NOMO-1 treated with DMSO at 0.1 percent for 48 hours (cell line): Measurements from ENCODE around the gene CCDC177.

Experiments
- DNase-seq: peaks from one replicate; lab custom pipeline; 2025; ENCODE audit not compliant: unreplicated experiment; lab: John Stamatoyannopoulos, UW

Gene CCDC177

DNA sequence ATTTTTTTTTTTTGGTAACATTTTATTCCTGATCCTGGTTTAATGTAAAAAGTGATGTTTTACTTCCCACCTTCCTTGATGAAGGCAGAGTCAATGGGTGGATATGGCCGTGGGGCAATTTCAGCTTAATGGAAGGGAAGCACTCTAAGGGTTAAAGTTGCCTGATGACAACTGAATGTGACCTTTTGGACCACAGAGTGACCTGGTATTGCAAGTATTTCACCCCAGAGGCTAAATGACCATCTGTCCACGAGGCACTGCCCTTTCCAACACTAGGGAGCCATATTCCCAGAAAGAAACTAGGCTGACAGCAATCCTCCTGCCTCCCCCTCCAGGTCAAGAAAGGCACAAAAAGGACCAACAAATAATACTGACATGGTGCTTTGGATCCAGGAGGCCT, 4.8 kb downstream of the CCDC177 start:
- no peak for DNase-seq

DNA sequence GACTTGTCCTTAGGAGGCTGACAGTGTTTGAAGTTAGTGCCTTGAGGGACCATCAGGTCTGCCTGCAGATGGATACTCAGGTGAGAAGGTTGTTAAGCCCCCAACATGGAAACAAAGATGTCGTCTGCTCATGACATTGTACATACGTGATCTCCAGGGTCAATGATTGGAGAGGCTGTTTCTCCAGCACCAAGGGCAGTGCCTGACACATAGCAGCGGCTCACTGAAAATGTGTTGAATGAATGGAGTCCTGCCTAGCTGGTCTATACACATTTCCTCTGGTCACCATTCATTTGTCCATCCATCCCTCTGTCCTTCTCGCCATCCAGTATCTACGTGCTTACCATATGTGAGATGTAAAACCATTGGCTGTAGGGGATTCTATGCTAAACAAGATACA, 7.1 kb downstream of the CCDC177 start:
- no peak for DNase-seq

GRCh38 chr14:69561893-69562292, 12.8 kb downstream of the CCDC177 start:
- DNase-seq: no peak

- no peak for DNase-seq
Measured at GRCh38 chr14:69560826-69561225, 13.8 kb downstream of the CCDC177 start.

DNA sequence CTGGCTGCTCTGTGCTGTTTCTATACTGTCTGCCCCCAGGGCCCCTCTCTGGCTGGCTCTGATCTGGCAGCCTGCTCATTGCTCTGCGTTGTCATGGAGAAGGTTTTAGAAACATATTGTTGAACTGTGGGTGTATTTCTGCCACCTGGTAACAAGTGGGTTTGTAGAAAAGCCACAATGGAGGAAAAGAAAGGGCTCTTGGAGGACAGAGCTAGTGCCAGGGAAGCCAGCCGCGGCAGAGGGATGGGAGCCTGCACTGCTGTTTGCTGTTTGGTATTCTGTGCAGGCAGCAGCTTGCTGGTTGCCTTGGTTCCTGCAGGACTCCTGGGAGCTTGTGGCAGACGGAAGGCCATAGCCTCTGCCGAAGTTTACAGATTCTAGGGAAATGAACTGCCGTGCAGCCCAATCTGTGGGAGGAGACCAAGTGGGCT, 15.1 kb downstream of the CCDC177 start:
- no peak for DNase-seq

DNA sequence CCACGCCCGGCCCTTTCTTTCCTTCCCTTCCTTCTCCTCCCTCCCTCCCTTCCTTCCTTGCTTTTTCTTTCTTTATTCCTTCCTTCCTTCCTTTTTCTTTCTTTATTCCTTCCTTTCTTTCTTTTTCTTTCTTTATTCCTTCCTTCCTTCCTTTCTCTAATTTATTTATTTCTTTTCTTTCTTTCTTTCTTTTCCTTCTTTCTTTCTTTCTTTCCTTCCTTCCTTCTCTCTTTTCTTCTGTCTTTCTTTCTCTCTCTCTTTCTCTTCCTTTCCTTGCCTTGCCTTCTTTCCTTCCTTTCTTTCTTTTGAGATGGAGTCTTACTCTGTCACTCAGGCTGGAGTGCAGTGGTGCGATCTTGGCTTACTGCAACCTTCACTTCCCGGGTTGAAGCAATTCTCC, 15.9 kb downstream of the CCDC177 start:
- DNase-seq: no peak

GRCh38 chr14:69554500-69554899, 20.2 kb downstream of the CCDC177 start:
- no peak for DNase-seq

DNA sequence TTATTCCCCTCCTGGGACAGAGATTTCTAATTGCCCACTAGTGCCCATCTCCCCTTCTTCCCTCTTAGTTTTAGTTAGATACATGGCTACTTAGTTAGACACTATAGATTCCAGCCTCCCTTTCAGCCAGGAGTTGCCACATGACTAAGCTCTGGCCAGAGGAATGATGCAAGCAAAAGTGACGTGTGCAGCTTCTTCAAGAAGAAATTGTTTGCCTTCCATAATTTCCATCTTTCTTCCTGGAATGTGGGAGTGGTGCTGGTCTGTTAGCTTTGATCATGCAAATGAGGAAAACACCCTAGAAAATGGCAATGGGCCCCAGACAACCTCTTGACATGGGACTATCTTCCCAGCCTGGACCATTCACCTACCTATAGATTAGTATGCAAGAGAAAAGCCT, 21.4 kb downstream of the CCDC177 start:
- peak; percentile 21 for DNase-seq

DNA sequence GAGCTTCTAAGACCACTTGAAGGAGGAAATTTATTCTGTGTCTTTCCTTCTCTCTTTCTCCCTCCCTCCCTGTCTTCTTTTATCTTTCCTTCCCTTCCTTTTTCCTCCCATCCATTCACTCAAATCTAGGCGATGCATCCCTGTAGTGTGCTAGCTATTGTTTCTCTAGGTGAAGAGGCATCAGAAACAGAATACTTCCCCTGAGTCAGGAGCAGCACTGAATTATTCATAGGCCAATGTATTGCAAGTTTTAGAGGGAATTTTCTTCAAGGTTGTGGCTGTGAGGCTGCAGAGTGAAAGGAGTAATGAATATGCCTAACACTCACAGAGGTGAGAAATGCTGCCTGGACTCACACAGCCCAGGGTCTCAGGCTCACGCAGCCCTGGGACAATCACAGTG, 23.2 kb downstream of the CCDC177 start:
- DNase-seq: no peak

- no peak for DNase-seq
Measured at GRCh38 chr14:69548566-69548965, 26.1 kb downstream of the CCDC177 start.

DNA sequence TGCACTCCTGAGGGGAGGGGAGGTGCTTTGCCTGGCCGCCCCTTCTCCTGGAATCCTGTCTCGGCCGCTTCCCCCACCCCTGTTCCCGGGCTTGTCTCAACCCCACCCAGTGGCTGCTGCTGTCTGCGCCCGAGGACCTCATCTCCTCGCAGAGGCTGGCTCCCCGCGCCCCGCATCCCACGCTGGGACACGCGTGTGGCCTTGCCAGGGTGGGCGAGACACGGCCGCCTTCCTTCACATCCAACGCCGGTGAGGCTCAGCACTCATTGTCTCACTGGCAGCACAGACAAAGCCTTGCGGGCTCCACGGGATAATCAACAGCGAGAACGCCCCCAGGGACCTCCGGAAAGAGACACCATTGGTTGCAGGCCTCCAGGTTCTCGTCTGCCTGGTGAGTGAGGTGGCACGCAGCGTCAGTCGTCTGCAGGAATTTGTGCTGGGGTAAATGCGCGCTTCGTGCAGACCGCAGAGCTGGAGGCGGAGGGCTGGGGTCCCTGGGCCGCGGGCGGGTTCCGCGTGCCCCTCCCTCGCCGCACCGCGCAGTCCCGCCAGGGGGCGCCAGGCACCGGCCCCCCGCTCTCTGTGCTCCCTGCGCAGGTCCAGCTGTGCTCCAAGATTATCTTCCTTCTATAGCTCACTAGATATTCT, 26.8 kb downstream of the CCDC177 start:
- DNase-seq: no peak

- DNase-seq: peak; percentile 85
Measured at GRCh38 chr14:69543341-69544115, 31.1 kb downstream of the CCDC177 start.

DNA sequence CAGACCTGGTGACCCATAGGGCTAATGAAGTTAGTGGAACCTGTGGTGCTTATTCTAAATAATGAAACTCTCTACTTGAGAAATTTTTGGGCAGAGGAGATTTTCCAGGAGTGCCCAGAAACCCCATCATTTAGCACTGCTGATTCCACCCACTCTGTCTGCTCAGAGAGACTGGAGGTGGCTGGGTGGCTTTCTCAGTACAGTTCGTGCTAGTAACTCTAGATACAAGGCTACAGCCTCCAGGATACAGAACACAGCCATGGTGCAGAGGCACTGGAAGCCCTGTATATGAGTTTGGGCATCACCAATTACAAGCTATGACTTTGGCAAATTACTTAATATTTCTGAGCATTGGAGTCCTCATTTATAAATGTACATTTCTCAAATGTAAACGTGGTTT, 32.4 kb downstream of the CCDC177 start:
- DNase-seq: no peak

DNA sequence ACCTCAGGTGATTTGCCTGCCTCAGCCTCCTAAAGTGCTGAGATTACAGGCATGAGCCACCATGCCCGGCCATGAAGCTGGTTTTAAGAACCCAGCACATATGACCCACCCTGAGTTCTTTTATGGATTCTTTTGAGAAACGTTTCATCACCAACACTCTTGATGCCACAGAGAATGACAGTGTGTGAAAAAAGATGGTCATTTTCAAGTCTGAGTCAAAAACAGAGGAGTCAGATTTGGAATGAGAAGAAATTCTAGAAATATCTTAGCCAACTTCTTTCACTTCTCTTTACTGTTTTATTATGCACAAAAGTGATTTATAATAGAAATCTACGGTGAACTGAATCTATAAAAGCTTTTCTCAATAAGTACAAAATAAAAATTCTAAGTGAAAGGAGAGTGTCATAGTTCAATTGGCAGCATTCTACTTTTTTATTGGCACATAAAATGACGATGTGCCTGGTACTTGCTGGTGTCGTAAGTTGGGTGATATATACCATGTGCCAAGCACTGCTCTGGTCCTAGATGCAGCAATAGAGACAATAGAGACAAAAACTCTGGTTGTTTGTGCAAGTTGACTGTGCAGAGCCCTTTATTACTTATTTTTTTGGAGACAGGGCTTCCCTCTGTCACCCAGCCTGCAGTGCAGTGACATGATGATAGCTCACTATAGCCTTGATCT, 33.9 kb downstream of the CCDC177 start:
- DNase-seq: peak; percentile 35

- peak; percentile 50 for DNase-seq
Measured at GRCh38 chr14:69539631-69540410, 34.9 kb downstream of the CCDC177 start.

DNA sequence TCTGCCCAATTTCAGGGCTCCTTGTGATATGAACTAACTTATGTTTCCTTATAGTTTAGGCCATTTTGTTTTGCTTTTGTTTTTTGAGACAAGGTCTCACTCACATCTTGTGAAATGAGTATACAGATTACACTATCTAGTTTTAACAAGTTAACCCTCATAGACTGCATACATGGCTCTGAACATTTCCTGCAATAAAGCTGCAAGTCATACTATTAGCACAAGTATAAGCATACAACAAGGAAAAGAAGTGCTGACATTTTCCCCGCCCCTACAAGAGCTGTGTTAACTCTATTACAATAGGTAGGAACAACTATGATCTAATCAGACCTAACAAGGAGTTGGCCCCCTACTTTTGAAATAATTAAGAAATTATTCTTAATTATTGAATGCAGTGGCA, 35.9 kb downstream of the CCDC177 start:
- DNase-seq: no peak

GRCh38 chr14:69537900-69538299, 36.8 kb downstream of the CCDC177 start:
- DNase-seq: no peak

DNA sequence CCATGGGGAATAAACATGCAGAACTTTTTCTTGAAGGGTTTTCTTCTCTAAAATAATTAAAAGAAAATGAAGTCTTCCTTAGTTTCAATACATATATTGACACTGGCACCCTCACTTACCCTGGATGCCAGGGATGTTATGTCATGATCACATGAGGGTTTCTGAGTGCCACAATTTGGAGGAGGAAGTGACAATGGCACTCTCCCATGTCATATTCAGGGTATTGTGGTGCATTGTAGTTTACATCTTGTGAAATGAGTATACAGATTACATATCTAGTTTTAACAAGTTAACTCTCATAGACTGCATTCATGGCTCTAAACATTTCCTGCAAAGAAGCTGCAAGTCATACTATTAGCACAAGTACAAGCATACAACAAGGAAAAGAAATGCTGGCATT, 37.7 kb downstream of the CCDC177 start:
- no peak for DNase-seq

- no peak for DNase-seq
Measured at GRCh38 chr14:69535230-69535848, 39.3 kb downstream of the CCDC177 start.

DNA sequence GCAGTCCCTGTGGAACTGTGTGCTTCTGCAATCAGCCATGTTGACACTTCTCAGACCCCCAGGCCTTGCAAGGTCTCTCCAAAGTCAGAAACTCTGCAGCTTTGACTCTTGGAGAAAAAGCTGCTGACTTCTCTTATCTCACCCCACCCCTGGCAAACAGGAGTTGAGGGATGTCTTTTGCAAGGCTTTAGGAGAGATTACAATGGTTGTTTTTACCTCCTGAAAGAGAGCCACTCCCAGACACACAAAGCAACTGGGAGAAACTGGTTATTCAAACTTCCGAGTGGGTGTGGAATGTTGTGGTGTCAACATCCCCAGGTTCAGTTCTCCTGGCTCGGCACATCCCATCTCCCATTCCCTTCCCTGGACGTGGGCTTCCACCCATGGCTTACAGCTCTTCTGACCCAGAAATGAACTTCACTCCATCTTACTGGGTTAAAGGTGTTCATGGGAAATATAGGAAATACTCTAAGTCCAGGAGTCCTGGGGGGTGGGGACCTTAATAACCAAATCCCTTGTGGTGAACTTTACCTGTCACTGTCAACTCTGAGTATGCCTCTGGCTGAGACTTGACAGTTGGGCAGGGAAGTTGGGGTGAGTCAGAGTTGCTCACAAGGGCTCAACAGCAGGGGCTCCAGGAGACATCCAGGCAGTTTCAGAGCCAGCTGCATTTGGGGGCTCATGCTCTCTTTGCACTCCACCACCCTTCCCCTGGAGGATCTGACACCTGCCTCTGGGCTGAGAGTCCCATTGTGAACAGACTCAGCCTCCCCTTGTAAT, 41.9 kb downstream of the CCDC177 start:
- no peak for DNase-seq
